ENCODE data around the gene CHAC2. TPM values are rescaled to one million over a fixed set of nuclear protein-coding genes. Genes with fewer than 3 reads are reported as not detected.

CHAC2 gene
- total and polyA plus RNA-seq, 9 of the 15 experiments (the other 6 are each of a cell fraction or from before 2014, with no cell fraction given): 9.8 to 35.6 (median 18.2) TPM

DNA sequence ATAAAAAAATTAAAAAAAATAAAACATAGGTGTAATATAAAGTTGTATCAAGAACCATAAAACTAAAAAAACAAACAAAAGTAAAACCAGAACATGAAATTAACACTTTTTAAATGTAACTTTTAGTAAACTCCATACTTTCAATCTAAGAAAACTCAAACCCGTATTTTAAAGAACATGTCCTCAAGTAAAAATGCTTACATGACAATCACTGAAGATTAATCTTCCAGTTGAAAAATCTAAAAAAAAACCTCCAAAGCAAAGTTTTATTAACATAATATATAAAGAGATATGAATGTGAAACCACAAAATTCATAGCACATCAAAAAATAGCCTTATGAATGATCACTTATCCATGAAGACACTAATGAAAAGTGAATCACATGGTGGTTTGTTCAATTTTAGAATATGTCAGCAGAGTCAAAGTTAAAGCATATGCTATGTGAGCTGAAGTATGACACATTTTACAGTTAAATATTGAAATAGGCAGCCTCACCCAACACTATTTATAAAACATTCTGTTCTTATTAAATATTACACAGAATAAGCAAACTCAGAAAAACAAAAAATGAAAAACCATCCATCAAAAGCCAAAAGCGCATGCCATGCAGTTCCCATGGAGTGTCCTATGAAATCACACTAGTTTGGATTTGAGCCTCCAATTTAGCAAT is 23.1 kb upstream of the CHAC2 start (continued):
- TF ChIP-seq, protein P1, sequence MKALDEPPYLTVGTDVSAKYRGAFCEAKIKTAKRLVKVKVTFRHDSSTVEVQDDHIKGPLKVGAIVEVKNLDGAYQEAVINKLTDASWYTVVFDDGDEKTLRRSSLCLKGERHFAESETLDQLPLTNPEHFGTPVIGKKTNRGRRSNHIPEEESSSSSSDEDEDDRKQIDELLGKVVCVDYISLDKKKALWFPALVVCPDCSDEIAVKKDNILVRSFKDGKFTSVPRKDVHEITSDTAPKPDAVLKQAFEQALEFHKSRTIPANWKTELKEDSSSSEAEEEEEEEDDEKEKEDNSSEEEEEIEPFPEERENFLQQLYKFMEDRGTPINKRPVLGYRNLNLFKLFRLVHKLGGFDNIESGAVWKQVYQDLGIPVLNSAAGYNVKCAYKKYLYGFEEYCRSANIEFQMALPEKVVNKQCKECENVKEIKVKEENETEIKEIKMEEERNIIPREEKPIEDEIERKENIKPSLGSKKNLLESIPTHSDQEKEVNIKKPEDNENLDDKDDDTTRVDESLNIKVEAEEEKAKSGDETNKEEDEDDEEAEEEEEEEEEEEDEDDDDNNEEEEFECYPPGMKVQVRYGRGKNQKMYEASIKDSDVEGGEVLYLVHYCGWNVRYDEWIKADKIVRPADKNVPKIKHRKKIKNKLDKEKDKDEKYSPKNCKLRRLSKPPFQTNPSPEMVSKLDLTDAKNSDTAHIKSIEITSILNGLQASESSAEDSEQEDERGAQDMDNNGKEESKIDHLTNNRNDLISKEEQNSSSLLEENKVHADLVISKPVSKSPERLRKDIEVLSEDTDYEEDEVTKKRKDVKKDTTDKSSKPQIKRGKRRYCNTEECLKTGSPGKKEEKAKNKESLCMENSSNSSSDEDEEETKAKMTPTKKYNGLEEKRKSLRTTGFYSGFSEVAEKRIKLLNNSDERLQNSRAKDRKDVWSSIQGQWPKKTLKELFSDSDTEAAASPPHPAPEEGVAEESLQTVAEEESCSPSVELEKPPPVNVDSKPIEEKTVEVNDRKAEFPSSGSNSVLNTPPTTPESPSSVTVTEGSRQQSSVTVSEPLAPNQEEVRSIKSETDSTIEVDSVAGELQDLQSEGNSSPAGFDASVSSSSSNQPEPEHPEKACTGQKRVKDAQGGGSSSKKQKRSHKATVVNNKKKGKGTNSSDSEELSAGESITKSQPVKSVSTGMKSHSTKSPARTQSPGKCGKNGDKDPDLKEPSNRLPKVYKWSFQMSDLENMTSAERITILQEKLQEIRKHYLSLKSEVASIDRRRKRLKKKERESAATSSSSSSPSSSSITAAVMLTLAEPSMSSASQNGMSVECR (CRISPR knock-in tag; IDR thresholded peaks at IDR 0.05): no peak

DNA sequence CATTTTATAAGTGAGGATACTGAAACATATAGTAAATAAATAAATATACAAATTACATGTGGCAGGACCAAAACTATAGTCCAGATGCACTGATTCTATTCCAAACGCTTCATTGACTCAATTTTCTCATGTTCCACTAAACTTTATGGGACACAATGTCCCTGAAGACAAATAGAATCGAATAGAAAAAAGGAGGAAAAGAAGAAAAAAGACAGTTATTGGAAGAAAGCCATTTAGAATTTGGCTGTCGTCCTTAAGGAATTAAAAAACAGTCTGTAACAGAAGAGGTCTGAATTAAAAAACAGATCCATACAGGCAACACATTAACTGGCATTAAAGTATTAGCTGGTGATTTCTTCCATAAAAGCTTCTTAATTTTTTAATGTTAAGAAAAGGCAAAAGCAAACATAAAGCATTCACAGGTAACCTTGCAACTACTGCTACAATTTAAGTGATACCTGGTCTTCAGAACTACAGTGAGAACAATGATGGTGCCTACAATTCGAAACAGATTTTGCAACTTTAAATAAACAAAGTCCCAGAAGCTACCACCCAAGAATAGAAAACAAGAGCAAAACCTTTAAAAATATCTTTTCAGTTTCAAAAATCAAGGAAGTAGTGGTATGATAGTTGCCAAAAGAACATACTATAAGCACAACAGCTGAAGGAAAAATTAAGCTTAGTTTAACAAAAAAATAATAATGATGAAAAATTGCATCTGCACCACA is 17.4 kb upstream of the CHAC2 start:
- BruUV-seq (replicated peaks): no TSS peak
- H4K20me1 ChIP-seq (replicated peaks; ENCODE audit: control insufficient read depth, insufficient read depth, low read length): no peaks in the 10 kb centered on the region
- ATAC-seq: no peak
- in situ Hi-C loops (cut with MboI): no loop called here
- no peaks in the 10 kb centered on the region for H3K9me3 ChIP-seq (replicated peaks; ENCODE audit: control insufficient read depth, insufficient read depth, low read depth, low read length)
- no peaks in the 10 kb centered on the region for H3K27me3 ChIP-seq (ENCODE audit: control insufficient read depth in 2 of 2, insufficient read depth in 2 of 2, low read length in 2 of 2)
- peaks cover 16% of the 10 kb centered on the region; the same call in 2 of the 3 replicates for H3K36me3 ChIP-seq (ENCODE audit: control insufficient read depth, insufficient read depth, low read length)
- FAIRE-seq: no peak
- H3K79me2 ChIP-seq (ENCODE audit: control insufficient read depth, insufficient read depth, low read length): no peaks in the 10 kb centered on the region
- H2AFZ ChIP-seq (ENCODE audit: low read depth, low read length): no peak overlapping the region
- no peak overlapping the region for H3K4me2 ChIP-seq (ENCODE audit: insufficient read depth, low read length)
- 54% methylated on average over 4 of the region's 4 CpGs for WGBS (ENCODE audit: insufficient coverage, low coverage, missing lambda C conversion rate)
- no peaks in the 10 kb centered on the region for H3K4me1 ChIP-seq (replicated peaks in 1 of 2; ENCODE audit: control insufficient read depth in 2 of 2, insufficient read depth in 2 of 2, low read length in 2 of 2)
- no peak overlapping the region for H3K4me3 ChIP-seq
- CTCF ChIA-PET (ENCODE audit: low intra/inter-chr PET ratio): no interaction called here
- no peaks in the 10 kb centered on the region for H3K9me1 ChIP-seq (ENCODE audit: control insufficient read depth, insufficient read depth, low read length)
- DNase-seq (ENCODE audit: extremely low read depth in 1 of 4, low spot score in 3 of 4): no peak
- no peak overlapping the region for H3K9ac ChIP-seq (ENCODE audit: insufficient read depth in 1 of 2, low read depth in 2 of 2, low read length in 2 of 2)
- POLR2A ChIA-PET: no interaction called here
- H3K27ac ChIP-seq (ENCODE audit: extremely low read depth, low read depth, low read length): no peak overlapping the region
- intact Hi-C loops (cut with micrococcal nuclease): no loop called here
- TF ChIP-seq MAFG (tag; conservative IDR thresholded peaks at IDR 0.05): no peak
- TF ChIP-seq NFE2 (IDR thresholded peaks at IDR 0.05; ENCODE audit: low read depth): no peak
- TF ChIP-seq SUPT5H (IDR thresholded peaks at IDR 0.05): no peak
- no peak for TF ChIP-seq WHSC1 (IDR thresholded peaks at IDR 0.05; ENCODE audit: low read length)
- TF ChIP-seq, protein P2, sequence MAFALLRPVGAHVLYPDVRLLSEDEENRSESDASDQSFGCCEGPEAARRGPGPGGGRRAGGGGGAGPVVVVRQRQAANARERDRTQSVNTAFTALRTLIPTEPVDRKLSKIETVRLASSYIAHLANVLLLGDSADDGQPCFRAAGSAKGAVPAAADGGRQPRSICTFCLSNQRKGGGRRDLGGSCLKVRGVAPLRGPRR (CRISPR knock-in tag; IDR thresholded peaks at IDR 0.05): no peak
- TF ChIP-seq, protein P3, sequence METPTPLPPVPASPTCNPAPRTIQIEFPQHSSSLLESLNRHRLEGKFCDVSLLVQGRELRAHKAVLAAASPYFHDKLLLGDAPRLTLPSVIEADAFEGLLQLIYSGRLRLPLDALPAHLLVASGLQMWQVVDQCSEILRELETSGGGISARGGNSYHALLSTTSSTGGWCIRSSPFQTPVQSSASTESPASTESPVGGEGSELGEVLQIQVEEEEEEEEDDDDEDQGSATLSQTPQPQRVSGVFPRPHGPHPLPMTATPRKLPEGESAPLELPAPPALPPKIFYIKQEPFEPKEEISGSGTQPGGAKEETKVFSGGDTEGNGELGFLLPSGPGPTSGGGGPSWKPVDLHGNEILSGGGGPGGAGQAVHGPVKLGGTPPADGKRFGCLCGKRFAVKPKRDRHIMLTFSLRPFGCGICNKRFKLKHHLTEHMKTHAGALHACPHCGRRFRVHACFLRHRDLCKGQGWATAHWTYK (CRISPR knock-in tag; IDR thresholded peaks at IDR 0.05): no peak
- no peak for TF ChIP-seq PTTG1 (tag; IDR thresholded peaks at IDR 0.05; ENCODE audit: low read depth)
- TF ChIP-seq, protein P4, sequence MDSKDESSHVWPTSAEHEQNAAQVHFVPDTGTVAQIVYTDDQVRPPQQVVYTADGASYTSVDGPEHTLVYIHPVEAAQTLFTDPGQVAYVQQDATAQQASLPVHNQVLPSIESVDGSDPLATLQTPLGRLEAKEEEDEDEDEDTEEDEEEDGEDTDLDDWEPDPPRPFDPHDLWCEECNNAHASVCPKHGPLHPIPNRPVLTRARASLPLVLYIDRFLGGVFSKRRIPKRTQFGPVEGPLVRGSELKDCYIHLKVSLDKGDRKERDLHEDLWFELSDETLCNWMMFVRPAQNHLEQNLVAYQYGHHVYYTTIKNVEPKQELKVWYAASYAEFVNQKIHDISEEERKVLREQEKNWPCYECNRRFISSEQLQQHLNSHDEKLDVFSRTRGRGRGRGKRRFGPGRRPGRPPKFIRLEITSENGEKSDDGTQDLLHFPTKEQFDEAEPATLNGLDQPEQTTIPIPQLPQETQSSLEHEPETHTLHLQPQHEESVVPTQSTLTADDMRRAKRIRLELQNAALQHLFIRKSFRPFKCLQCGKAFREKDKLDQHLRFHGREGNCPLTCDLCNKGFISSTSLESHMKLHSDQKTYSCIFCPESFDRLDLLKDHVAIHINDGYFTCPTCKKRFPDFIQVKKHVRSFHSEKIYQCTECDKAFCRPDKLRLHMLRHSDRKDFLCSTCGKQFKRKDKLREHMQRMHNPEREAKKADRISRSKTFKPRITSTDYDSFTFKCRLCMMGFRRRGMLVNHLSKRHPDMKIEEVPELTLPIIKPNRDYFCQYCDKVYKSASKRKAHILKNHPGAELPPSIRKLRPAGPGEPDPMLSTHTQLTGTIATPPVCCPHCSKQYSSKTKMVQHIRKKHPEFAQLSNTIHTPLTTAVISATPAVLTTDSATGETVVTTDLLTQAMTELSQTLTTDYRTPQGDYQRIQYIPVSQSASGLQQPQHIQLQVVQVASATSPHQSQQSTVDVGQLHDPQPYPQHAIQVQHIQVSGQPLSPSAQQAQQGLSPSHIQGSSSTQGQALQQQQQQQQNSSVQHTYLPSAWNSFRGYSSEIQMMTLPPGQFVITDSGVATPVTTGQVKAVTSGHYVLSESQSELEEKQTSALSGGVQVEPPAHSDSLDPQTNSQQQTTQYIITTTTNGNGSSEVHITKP (IDR thresholded peaks at IDR 0.05; ENCODE audit: partially characterized antibody): no peak

Measured in K562 (cell line).